Testis (tissue), 3 donors: ENCODE results near the gene MAZ. TPM values are rescaled to one million over a fixed set of nuclear protein-coding genes. Genes with fewer than 3 reads are reported as not detected.

ENCODE experiments used
- DNase-seq: peaks from one replicate; pipeline ENCODE4 v3.0.0-alpha.2; 2019
- H3K27ac ChIP-seq, 2 donors: fragments of 200-600 bp; sonication (generic); one replicate each; pipeline ENCODE4 v1.5.1; 2019
- H3K27me3 ChIP-seq: fragments of 200-600 bp; sonication (generic); one replicate; pipeline ENCODE4 v1.5.1; 2019
- H3K36me3 ChIP-seq: fragments of 200-600 bp; sonication (generic); one replicate; pipeline ENCODE4 v1.5.1; 2017; ENCODE audit warnings: low read depth; ENCODE audit errors: missing control alignments
- H3K4me1 ChIP-seq: fragments of 200-600 bp; sonication (generic); one replicate; pipeline ENCODE4 v1.5.1; 2019
- H3K4me3 ChIP-seq, 2 donors: fragments of 200-600 bp; sonication (generic); one replicate each; pipeline ENCODE4 v1.5.1; 2017 to 2019
- H3K9me3 ChIP-seq: fragments of 200-600 bp; sonication (generic); one replicate; pipeline ENCODE4 v1.5.1; 2017
- POLR2A ChIP-seq: fragments of 450-650 bp; IDR thresholded peaks from one replicate; pipeline ENCODE4 v1.6.1; 2017; ENCODE audit warnings: antibody characterized with exemption, mild to moderate bottlenecking, moderate library complexity
- WGBS, 2 donors: methylation state at CpG; one replicate each; pipeline ENCODE4 v1.1.5; 2018; 5-methylcytosine and 5-hydroxymethylcytosine counted together
- intact Hi-C: fragments of 100-400 bp; cut with DNase I; formaldehyde crosslinking; loops from one replicate; pipeline ENCODE4 v1.15.1; 2023; ENCODE audit warnings: low total_unique reads
- polyA plus RNA-seq: library from polyadenylated mRNA; stranded (reverse); fragments of 350-450 nt; fragmentation: Illumina TruSeq; extraction: RNeasy Lipid Tissue Mini Kit (QIAGEN cat#74804); gene quantifications from one replicate; pipeline ENCODE4 v1.2.3, GENCODE V29; 2014; ENCODE audit warnings: low read depth, low replicate concordance; ENCODE audit not compliant: insufficient read depth
- total RNA-seq, 2 donors: library from RNA; depleted of rRNA; stranded (reverse); fragments of >200 nt; gene quantifications; one replicate each; pipeline ENCODE4 v1.2.3, GENCODE V29; 2016
- TF ChIP-seq, protein P1 (sequence below), 3 experiments: fragments of 450-650 bp in 2 of 3; fragments of 200-600 bp in 1 of 3; sonication (generic) in 1 of 3; IDR thresholded peaks; one replicate each; pipeline ENCODE4 v1.5.1; 2016 to 2019; ENCODE audit warnings: antibody characterized with exemption in 3 of 3, mild to moderate bottlenecking in 2 of 3, moderate library complexity in 1 of 3

Gene MAZ
- total and polyA plus RNA-seq, 3 donors from 2014 or later: 173 to 217 (median 186) TPM

DNA sequence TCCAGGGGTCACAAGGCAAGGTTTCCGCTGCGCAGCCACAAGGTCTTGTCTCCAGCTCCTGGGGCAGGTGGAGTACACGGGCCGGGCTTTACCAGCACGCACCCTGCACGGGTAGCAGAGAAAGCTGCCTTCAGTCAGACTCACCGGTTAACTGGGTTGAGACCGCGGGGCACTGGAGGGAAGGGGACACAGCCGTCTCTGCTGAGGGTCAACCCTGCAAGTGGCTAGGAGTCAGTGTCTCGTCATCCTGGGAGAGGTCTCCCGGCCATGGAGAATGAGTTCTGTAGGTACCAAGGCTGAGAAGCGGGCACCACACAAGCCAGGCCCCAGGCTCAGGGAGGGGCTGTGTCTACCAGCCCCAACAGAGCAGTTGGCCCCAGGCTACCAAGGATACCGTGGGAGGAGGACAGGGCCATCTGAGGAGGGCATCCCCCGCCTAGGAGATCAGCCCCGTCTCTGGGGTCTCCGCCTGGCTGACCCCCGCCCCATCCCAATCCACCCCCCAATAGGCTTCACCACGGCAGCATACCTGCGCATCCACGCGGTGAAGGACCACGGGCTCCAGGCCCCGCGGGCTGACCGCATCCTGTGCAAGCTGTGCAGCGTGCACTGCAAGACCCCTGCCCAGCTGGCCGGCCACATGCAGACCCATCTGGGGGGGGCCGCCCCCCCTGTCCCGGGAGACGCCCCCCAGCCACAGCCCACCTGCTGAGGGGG is 2.9 kb downstream of the MAZ start:
- Histone ChIP-seq H3K4me1 (peaks cover 68% of the 10 kb centered on the region), H3K27ac (peak overlapping the region; percentile 92 to 96), H3K9me3 (no peaks in the 10 kb centered on the region), H3K36me3 (no peaks in the 10 kb centered on the region), H3K4me3 (no peak overlapping the region), H3K27me3 (no peaks in the 10 kb centered on the region)
- intact Hi-C loops: no loop called here
- DNase-seq: no peak
- WGBS, 2 donors: 55 to 61% methylated on average over 12 to 28 of the region's 31 CpGs
- no peak for TF ChIP-seq POLR2A
- TF ChIP-seq, protein P1, sequence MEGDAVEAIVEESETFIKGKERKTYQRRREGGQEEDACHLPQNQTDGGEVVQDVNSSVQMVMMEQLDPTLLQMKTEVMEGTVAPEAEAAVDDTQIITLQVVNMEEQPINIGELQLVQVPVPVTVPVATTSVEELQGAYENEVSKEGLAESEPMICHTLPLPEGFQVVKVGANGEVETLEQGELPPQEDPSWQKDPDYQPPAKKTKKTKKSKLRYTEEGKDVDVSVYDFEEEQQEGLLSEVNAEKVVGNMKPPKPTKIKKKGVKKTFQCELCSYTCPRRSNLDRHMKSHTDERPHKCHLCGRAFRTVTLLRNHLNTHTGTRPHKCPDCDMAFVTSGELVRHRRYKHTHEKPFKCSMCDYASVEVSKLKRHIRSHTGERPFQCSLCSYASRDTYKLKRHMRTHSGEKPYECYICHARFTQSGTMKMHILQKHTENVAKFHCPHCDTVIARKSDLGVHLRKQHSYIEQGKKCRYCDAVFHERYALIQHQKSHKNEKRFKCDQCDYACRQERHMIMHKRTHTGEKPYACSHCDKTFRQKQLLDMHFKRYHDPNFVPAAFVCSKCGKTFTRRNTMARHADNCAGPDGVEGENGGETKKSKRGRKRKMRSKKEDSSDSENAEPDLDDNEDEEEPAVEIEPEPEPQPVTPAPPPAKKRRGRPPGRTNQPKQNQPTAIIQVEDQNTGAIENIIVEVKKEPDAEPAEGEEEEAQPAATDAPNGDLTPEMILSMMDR (IDR thresholded peaks at IDR 0.05): no peak

DNA sequence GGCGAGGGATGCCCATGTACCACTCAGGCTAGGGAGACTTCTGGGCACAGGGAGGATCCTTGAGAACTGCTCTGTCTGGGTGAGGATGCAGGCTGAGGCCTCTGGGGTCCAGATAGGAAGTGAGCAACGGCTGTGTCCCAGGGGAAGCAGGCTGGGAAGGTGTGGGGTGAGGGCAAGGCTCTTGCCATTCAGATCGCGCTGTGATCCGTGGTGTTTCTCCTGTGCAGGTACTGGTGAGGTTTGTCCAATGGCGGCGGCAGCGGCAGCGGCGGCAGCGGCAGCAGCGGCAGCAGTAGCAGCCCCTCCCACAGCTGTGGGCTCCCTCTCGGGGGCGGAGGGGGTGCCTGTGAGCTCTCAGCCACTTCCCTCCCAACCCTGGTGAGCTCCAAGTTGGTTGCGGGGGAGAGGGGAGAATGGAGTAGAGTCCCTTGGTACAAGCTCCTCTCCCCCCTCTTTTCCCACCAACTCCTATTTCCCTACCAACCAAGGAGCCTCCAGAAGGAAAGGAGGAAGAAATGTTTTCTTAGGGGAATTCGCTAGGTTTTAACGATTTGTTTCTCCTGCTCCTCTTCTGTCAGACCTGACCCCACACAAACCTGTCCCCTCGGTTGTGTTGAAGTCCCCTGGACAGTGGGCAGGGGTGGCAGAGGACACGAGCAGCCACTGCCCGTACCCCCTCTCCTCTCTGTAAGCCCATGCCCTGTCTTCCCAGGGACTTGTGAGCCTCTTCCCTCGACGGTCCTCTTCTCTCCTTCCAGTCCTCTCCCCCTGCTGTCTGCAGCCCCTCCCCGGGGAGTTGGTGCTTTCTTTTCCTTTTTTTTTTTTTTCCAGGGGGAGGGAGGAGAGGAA is 3.7 kb downstream of the MAZ start:
- intact Hi-C loops: no loop called here
- WGBS, 2 donors: 28 to 29% methylated on average over 14 to 23 of the region's 23 CpGs
- TF ChIP-seq, protein P1 (IDR thresholded peaks at IDR 0.05): no peak
- TF ChIP-seq POLR2A: no peak
- Histone ChIP-seq H3K4me3 (no peak overlapping the region), H3K4me1 (peaks cover 68% of the 10 kb centered on the region), H3K27ac (peak overlapping the region; percentile 92 to 96), H3K9me3 (no peaks in the 10 kb centered on the region), H3K27me3 (no peaks in the 10 kb centered on the region), H3K36me3 (no peaks in the 10 kb centered on the region)
- peak; percentile 53 for DNase-seq

DNA sequence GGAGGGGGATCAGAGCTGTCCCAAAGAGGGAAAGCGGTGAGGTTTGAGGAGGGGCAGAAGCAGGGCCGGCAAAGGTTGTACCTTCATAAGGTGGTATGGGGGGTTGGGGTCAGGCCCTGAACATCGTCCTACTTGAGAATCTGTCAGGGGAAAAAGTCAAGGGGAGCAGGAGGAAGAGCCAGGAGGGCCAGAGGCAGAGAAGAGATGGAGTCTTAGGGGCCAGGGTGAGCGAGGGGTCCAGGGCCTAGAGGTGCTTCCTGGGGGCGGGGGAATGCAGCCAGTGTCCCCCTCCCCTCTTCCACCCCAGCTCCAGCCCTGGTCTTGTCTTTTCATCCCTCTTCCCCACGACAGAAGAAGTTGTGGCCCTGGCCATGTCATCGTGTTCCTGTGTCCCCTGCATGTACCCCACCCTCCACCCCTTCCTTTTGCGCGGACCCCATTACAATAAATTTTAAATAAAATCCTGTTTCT is 4.4 kb downstream of the MAZ start:
- intact Hi-C loops: no loop called here
- Histone ChIP-seq H3K9me3 (no peaks in the 10 kb centered on the region), H3K4me1 (peaks cover 71% of the 10 kb centered on the region), H3K36me3 (no peaks in the 10 kb centered on the region), H3K4me3 (peak overlapping the region; percentile 57 to 68), H3K27me3 (no peaks in the 10 kb centered on the region), H3K27ac (peak overlapping the region; percentile 92 to 96)
- WGBS, 2 donors: 16 to 23% methylated on average over 9 of the region's 9 CpGs
- TF ChIP-seq, protein P1 (IDR thresholded peaks at IDR 0.05): no peak
- TF ChIP-seq POLR2A: no peak
- no peak for DNase-seq

DNA sequence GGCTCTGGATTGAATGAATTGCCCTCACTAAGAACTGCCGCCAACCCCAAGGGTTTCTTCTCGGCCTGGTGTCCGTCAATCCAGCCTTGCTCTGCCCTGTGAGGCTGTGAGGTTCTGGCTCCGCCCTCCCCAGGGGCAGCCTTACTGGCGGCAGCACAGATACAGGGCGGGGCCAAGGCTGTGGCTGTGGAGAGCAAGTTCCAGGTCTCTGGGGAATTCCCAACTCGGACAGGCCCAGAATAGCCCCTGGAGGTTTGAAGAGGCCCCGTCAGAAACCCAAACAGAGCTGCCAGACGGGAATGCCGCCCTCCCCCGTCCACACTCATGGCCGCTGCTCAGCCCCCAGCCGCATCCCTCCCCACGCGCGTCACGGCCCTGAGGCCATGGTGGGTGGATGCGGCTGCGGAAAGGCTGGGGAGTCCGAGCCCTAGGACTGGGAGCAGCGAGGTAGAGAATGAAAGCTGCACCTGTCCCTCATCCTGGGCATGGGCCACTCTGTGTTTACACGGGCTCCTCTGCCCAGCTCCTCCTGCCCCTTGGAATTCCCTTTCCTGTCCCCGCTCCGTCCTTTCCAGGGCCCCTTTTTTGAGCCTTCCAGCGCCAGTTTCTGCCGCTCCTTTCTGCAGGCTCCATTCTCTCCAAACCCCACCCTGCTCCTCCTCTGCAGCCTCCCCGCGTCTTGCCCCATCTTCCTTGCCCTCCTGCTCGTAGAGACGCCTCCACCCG is 5.0 kb downstream of the MAZ start:
- WGBS, 2 donors: 0% methylated on average over 16 to 30 of the region's 31 CpGs
- H3K36me3 ChIP-seq: no peaks in the 10 kb centered on the region
- H3K9me3 ChIP-seq: no peaks in the 10 kb centered on the region
- peak; percentile 98 for DNase-seq
- H3K4me3 ChIP-seq: peak overlapping the region; percentile 57 to 68
- peak overlapping the region; percentile 92 to 96 for H3K27ac ChIP-seq
- intact Hi-C loops: no loop called here
- peaks cover 71% of the 10 kb centered on the region for H3K4me1 ChIP-seq
- H3K27me3 ChIP-seq: no peaks in the 10 kb centered on the region
- no peak for TF ChIP-seq POLR2A
- TF ChIP-seq, protein P1 (IDR thresholded peaks at IDR 0.05): no peak
